Spleen (tissue), 7 donors: ENCODE data around the gene CR2.

Experiments used
- POLR2AphosphoS5 ChIP-seq, 3 donors: sonication (generic); formaldehyde crosslinking; IDR thresholded peaks; one replicate each; pipeline ENCODE4 v1.5.1; 2017; ENCODE audit warnings: antibody characterized with exemption in 3 of 3
- TF ChIP-seq, protein P1 (sequence below), 11 experiments: fragments of 200-600 bp in 7 of 11; fragments of 450-650 bp in 4 of 11; sonication (generic) in 4 of 11; IDR thresholded peaks in 8 of 11; conservative IDR thresholded peaks in 3 of 11; 1 replicate in 7 of 11; 2 replicates in 4 of 11; pipeline versions ENCODE4 v1.4.0 to v1.8.0; 2016 to 2021; ENCODE audit warnings: antibody characterized with exemption in 11 of 11, inconsistent platforms in 4 of 11, mild to moderate bottlenecking in 1 of 11
- donor health status: DM: no; HTN: no; CAD: no; lungs with moderate emphysema.
- donor health status: DM: no; HTN: no; CAD: no.
- donor health status: DM: no; HTN: no; CAD: no.

- no peak for TF ChIP-seq POLR2AphosphoS5 (IDR thresholded peaks at IDR 0.05)
- TF ChIP-seq, protein P1, sequence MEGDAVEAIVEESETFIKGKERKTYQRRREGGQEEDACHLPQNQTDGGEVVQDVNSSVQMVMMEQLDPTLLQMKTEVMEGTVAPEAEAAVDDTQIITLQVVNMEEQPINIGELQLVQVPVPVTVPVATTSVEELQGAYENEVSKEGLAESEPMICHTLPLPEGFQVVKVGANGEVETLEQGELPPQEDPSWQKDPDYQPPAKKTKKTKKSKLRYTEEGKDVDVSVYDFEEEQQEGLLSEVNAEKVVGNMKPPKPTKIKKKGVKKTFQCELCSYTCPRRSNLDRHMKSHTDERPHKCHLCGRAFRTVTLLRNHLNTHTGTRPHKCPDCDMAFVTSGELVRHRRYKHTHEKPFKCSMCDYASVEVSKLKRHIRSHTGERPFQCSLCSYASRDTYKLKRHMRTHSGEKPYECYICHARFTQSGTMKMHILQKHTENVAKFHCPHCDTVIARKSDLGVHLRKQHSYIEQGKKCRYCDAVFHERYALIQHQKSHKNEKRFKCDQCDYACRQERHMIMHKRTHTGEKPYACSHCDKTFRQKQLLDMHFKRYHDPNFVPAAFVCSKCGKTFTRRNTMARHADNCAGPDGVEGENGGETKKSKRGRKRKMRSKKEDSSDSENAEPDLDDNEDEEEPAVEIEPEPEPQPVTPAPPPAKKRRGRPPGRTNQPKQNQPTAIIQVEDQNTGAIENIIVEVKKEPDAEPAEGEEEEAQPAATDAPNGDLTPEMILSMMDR (IDR thresholded peaks at IDR 0.05 in 8 of 11, conservative IDR thresholded peaks at IDR 0.05 in 3 of 11) = no peak
Observed at GRCh38 chr1:207462535-207462934, 8.4 kb downstream of the CR2 start.
